SH-SY5Y (cell line): ENCODE data around the gene DDC.

Source experiments
- GATA2 ChIP-seq: IDR thresholded peaks from 2 replicates; pipeline ENCODE4 v1.6.1; 2011; ENCODE audit warnings: mild to moderate bottlenecking, low read depth, low read length
- GATA3 ChIP-seq: IDR thresholded peaks from 2 replicates; pipeline ENCODE4 v1.6.1; 2011; ENCODE audit warnings: low read depth, mild to moderate bottlenecking, low read length, moderate library complexity

- TF ChIP-seq GATA3 (no peak), GATA2 (no peak)
These were observed 19.2 kb upstream of the DDC start for GRCh38 chr7:50584386-50584785.
